HUDEP-2 (cell line): Measurements from ENCODE around the gene EDIL3.
"Not testable (repeated sequence)": the region's sequence is repeated elsewhere in the genome, so short reads cannot be mapped to it uniquely, and the experiment has no call there.

Experiments used
- DNase-seq, 76 experiments: peaks; one replicate each; lab custom pipeline; 2025; ENCODE audit not compliant: unreplicated experiment in 76 of 76; lab: John Stamatoyannopoulos, UW

EDIL3 gene

GRCh38 chr5:84204772-84205171 lies 179.9 kb downstream of the EDIL3 start:
- no peak for DNase-seq

- no peak for DNase-seq
Observed at GRCh38 chr5:84202136-84202535, 182.5 kb downstream of the EDIL3 start.

- no peak for DNase-seq
Observed at GRCh38 chr5:84197538-84197937, 187.1 kb downstream of the EDIL3 start.

- DNase-seq, result no peak
Observed at GRCh38 chr5:84191281-84191680, 193.4 kb downstream of the EDIL3 start.

DNA sequence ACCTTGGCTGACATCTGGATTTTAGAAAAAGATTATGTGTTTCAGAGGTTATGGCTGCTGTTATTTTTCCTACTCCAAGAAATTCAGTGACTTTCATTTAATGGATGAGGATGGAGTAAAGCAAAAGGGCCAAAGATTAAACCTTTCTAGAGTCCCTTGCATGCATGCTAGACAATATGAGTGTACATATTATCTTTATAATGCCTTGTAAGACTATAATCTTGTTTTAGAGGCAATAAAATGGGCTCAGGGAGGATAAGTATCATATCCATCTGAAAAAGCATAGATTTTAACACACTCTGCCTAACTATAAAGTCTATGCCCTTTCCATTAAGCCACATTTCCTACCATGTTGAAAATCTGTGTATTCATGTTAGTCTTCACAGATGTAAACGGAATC lies 199.8 kb downstream of the EDIL3 start:
- no peak for DNase-seq

DNA sequence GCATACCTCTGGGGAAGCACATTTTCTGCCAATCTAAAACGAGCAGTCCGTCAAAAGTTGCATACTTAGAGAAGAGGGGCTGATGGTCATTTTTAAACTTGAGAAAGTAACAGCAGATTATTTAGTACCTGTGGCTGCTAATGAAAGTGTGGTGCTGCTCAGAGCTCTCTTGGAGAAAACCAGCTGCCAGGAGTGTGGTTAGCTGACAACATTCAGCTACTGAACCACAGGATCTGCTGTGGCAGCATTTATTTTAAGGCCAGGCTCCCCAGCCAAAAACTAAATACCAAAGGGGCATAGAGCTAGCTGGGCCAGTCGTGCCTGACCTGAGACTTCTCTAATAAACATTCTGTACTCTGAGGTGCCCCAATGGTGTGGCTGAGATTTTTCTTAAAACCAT lies 203.6 kb downstream of the EDIL3 start:
- no peak for DNase-seq

DNA sequence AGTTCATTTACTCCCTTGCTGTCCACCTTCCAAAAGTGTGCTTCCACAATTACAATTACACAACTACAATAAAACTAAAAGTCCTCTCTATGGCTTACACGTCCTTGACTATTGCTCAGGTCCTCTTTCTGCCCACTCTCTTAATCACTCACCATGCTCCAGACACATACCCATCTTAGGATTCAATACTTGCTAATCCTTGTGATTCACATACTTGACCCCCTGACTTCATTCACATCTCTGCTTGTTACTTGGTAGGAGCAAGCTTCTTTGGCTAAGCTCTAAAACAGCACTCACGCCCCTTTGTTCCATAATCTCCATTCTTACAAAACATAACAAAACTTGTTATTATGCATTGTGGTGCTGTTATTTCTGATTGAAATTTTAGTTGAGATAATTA lies 215.8 kb downstream of the EDIL3 start:
- no peak for DNase-seq

- no peak for DNase-seq
Observed at GRCh38 chr5:84163671-84164070, 221.0 kb downstream of the EDIL3 start.

DNA sequence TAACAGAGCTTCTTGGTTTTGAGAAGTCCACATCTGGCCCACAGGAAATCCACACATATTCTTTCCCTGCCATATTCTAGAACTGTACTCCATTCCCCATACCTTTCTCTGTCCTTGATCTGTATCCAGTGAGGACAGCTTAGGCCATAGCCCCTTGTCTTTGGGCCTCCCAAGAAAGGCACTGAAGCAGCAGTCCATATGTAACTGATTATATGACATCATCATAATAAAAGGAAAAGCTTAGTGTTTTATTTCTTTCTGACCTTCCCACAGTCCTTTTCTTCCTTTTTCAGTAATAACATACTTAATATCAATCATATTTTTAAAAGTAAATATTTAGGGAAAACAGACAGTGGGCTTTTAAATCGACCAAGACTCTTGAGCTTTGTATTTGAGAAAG lies 222.0 kb downstream of the EDIL3 start:
- no peak for DNase-seq

DNA sequence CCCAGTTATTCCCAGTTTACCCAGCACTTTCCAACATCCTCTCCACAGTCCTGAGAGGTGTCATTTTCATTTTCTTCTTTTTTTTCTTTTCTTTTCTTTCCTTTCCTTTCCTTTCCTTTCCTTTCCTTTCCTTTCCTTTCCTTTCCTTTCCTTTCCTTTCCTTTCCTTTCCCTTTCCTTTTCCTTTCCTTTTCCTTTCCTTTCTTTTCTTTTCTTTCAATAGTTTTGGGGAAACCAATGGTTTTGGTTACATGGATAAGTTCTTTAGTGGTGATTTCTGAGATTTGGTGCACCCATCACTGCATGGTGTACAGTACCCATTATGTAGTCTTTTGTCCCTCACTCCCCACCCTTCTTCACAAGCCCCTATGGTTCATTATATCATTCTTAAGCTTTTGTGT lies 224.0 kb downstream of the EDIL3 start:
- DNase-seq, result not testable (repeated sequence)

GRCh38 chr5:84149094-84149493 lies 235.6 kb downstream of the EDIL3 start:
- no peak for DNase-seq

GRCh38 chr5:84148651-84149050 lies 236.0 kb downstream of the EDIL3 start:
- DNase-seq, result no peak

- no peak for DNase-seq
Observed at GRCh38 chr5:84137541-84137940, 247.1 kb downstream of the EDIL3 start.

- no peak for DNase-seq
Observed at GRCh38 chr5:84131372-84131771, 253.3 kb downstream of the EDIL3 start.

DNA sequence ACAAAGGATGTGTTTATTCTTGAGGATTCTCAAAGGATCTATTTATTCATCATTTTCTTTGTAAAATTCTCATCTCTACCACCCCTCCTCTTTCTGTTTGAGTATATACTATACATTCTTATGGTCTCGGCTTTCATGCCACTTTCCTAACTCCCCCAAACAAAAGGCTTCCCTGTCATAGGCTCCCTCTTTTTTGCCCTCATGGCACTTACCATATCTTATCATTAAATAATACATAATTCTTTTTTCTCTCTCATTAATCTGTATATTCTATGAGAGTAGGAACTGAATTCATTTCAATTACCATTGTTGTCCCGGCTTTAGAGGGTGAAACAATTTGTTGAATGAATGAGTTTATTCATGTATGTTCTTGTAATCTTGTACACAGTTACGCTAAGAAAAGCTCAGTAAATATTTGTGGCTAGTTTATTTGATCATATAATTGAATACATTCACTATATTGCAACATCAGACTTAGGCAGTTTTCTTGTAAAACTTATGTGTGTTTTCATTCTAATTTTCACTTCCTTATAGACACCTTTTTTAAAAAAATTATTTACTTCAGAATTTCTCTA lies 254.6 kb downstream of the EDIL3 start:
- no peak for DNase-seq

DNA sequence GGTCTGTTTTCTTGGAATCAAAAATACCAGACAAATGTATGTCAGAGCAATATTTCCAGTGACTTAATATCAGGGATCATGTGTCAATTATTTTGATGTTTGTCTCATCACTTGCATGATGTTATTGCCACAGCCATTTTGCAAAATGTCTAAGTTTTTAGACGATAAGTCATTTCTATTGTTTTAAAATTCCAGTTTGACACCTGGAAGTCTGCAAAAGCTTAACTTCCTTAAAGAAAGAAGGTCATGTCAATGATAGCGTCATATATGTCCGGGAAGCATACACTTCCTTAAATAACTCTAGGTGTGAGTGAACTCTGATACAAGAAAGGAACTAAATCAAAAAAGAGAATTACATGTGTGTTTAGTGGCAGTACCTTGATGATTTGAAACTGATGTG lies 259.5 kb downstream of the EDIL3 start:
- no peak for DNase-seq

DNA sequence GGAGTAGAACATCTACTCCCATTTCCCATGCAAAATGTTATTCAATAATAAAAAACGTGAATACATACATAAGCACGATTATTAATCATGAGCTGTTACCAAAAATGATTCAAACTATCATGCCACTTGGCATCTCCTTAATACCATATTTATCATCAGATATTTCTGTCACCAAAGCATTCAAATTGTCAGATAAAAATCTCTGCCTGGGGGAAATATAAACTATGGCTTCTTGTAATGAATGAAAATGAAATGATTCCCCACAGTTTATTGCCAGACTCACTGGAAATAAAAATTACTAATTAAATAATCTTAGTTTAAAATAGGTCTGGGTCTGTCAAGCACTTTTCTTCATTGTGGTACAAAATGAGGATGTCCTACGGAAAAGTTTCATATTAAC lies 265.4 kb downstream of the EDIL3 start:
- DNase-seq, result no peak

DNA sequence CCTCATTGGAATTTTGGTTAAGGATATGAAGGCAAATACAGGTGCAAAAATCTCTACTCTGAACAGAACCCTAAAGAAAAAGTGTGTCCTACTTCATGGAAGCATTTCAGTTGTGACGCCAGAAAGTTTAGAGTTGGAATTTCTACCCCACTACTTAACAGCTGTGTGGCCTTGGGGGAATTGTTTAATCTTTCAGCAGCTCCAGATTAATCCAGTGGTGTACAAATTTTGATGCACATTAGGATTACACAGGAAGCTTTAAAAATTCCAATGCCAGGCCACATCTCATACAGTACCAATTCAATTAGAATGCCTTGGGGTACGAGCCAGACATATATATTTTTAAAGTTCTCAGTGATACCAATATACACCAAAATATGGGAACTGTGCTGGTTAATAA lies 266.1 kb downstream of the EDIL3 start:
- DNase-seq, result no peak

GRCh38 chr5:84115727-84116126 lies 269.0 kb downstream of the EDIL3 start:
- DNase-seq, result no peak

GRCh38 chr5:84113246-84114105 lies 271.2 kb downstream of the EDIL3 start:
- DNase-seq, result no peak

- no peak for DNase-seq
Observed at GRCh38 chr5:84092738-84093137, 291.9 kb downstream of the EDIL3 start.

- no peak for DNase-seq
Observed at GRCh38 chr5:84091127-84091799, 293.4 kb downstream of the EDIL3 start.
